H9 (cell line): ENCODE results near the gene AP1B1. TPM values are rescaled to one million over a fixed set of nuclear protein-coding genes. Genes with fewer than 3 reads are reported as not detected.
"Not testable (repeated sequence)": the region's sequence is repeated elsewhere in the genome, so short reads cannot be mapped to it uniquely, and the experiment has no call there.

Experiments
- DNase-seq: peaks from one replicate; pipeline ENCODE4 v3.0.0-alpha.2; 2017
- H2AFZ ChIP-seq: one replicate; pipeline ENCODE4 v1.6.1; 2013; ENCODE audit warnings: mild to moderate bottlenecking, low read length, control low read depth, moderate library complexity
- H2AK5ac ChIP-seq: 2 replicates; pipeline ENCODE4 v1.6.1; 2013; ENCODE audit warnings: low read length, control low read depth, mixed read lengths; ENCODE audit not compliant: insufficient read length
- H2BK120ac ChIP-seq: one replicate; pipeline ENCODE4 v1.6.1; 2013; ENCODE audit warnings: low read depth, mild to moderate bottlenecking, low read length, control low read depth, inconsistent platforms; ENCODE audit not compliant: poor library complexity, severe bottlenecking
- H2BK12ac ChIP-seq: 2 replicates; pipeline ENCODE4 v1.6.1; 2013; ENCODE audit warnings: low read length, control low read depth, mixed read lengths, low read depth; ENCODE audit not compliant: insufficient read length
- H2BK15ac ChIP-seq: 2 replicates; pipeline ENCODE4 v1.6.1; 2013; ENCODE audit warnings: low read depth, low read length, control low read depth
- H2BK20ac ChIP-seq: one replicate; pipeline ENCODE4 v1.6.1; 2013; ENCODE audit warnings: low read depth, mild to moderate bottlenecking, low read length, control low read depth, inconsistent platforms; ENCODE audit not compliant: poor library complexity, severe bottlenecking
- H2BK5ac ChIP-seq: 2 replicates; pipeline ENCODE4 v1.6.1; 2013; ENCODE audit warnings: low read length, control low read depth, mixed read lengths; ENCODE audit not compliant: insufficient read length
- H3K14ac ChIP-seq: 2 replicates; pipeline ENCODE4 v1.6.1; 2013; ENCODE audit warnings: low read length, control low read depth; ENCODE audit not compliant: insufficient read depth
- H3K18ac ChIP-seq: 2 replicates; pipeline ENCODE4 v1.6.1; 2013; ENCODE audit warnings: low read depth, mild to moderate bottlenecking, mixed read lengths, low read length, control low read depth; ENCODE audit not compliant: insufficient read length
- H3K23ac ChIP-seq: 2 replicates; pipeline ENCODE4 v1.6.1; 2013; ENCODE audit warnings: low read length, control low read depth, mixed read lengths, low read depth; ENCODE audit not compliant: insufficient read length
- H3K23me2 ChIP-seq: 2 replicates; pipeline ENCODE4 v1.6.1; 2013; ENCODE audit warnings: low read depth, mild to moderate bottlenecking, mixed read lengths, low read length, control low read depth; ENCODE audit not compliant: insufficient read length, poor library complexity, severe bottlenecking
- H3K27ac ChIP-seq: 2 replicates; pipeline ENCODE4 v1.5.1; 2013; ENCODE audit warnings: low read length, control low read depth, mixed read lengths, low read depth; ENCODE audit not compliant: insufficient read length
- H3K27me3 ChIP-seq: 2 replicates; pipeline ENCODE4 v1.6.1; 2013; ENCODE audit warnings: low read length, control low read depth, inconsistent platforms; ENCODE audit not compliant: insufficient read depth
- H3K4ac ChIP-seq: 2 replicates; pipeline ENCODE4 v1.6.1; 2013; ENCODE audit warnings: low read depth, mild to moderate bottlenecking, control low read depth, inconsistent platforms, low read length, moderate library complexity
- H3K4me1 ChIP-seq: 2 replicates; pipeline ENCODE4 v1.6.1; 2013; ENCODE audit warnings: low read length, control low read depth, inconsistent platforms; ENCODE audit not compliant: insufficient read depth
- H3K4me2 ChIP-seq: 2 replicates; pipeline ENCODE4 v1.6.1; 2013; ENCODE audit warnings: low read length, control low read depth, mixed read lengths; ENCODE audit not compliant: insufficient read length, insufficient read depth
- H3K56ac ChIP-seq: 2 replicates; pipeline ENCODE4 v1.6.1; 2013; ENCODE audit warnings: low read depth, mild to moderate bottlenecking, mixed read lengths, low read length, control low read depth; ENCODE audit not compliant: insufficient read length
- H3K79me1 ChIP-seq: 2 replicates; pipeline ENCODE4 v1.6.1; 2013; ENCODE audit warnings: low read depth, mild to moderate bottlenecking, moderate library complexity, low read length, control low read depth, inconsistent platforms; ENCODE audit not compliant: insufficient read depth, poor library complexity, severe bottlenecking
- H3K79me2 ChIP-seq: 2 replicates; pipeline ENCODE4 v1.6.1; 2013; ENCODE audit warnings: low read length, control low read depth, inconsistent platforms; ENCODE audit not compliant: insufficient read depth
- H3K9ac ChIP-seq: 2 replicates; pipeline ENCODE4 v1.6.1; 2013; ENCODE audit warnings: low read length, control low read depth, mixed read lengths; ENCODE audit not compliant: insufficient read length; ENCODE audit errors: extremely low read depth
- H3K9me3 ChIP-seq: one replicate; pipeline ENCODE4 v1.6.1; 2013; ENCODE audit warnings: low read depth, low read length, inconsistent platforms; ENCODE audit not compliant: control insufficient read depth
- H3T11ph ChIP-seq: one replicate; pipeline ENCODE4 v1.6.1; 2013; ENCODE audit warnings: mild to moderate bottlenecking, low read length, control low read depth, inconsistent platforms
- H4K20me1 ChIP-seq: one replicate; pipeline ENCODE4 v1.6.1; 2013; ENCODE audit not compliant: control insufficient read depth, insufficient read length, insufficient read depth
- H4K5ac ChIP-seq: 2 replicates; pipeline ENCODE4 v1.6.1; 2013; ENCODE audit warnings: low read depth, mild to moderate bottlenecking, mixed read lengths, low read length, control low read depth; ENCODE audit not compliant: insufficient read length
- H4K8ac ChIP-seq: replicated peaks from 2 replicates; pipeline ENCODE4 v1.6.1; 2013; ENCODE audit warnings: low read length, control low read depth, mixed read lengths, low read depth; ENCODE audit not compliant: insufficient read length
- H4K91ac ChIP-seq: 2 replicates; pipeline ENCODE4 v1.6.1; 2013; ENCODE audit warnings: low read depth, mild to moderate bottlenecking, moderate library complexity, mixed read lengths, low read length, control low read depth; ENCODE audit not compliant: insufficient read length
- H3K27ac Mint-ChIP-seq, 3 experiments: 2 replicates in 2 of 3; 3 replicates in 1 of 3; pipeline ENCODE4 v1.8.0; 2020 to 2021; ENCODE audit warnings: mixed read lengths in 3 of 3, mild to moderate bottlenecking in 1 of 3, moderate library complexity in 1 of 3
- H3K27me3 Mint-ChIP-seq: 2 replicates; pipeline ENCODE4 v1.8.0; 2021; ENCODE audit warnings: low read depth, mild to moderate bottlenecking, moderate library complexity, mixed read lengths
- H3K36me3 Mint-ChIP-seq, 3 experiments: 2 replicates in 2 of 3; 3 replicates in 1 of 3; pipeline ENCODE4 v1.8.0; 2020 to 2021; ENCODE audit warnings: low read depth in 3 of 3, mixed read lengths in 3 of 3; ENCODE audit not compliant: insufficient read depth in 1 of 3
- H3K4me1 Mint-ChIP-seq, 2 experiments: 2 replicates each; pipeline ENCODE4 v1.8.0; 2020; ENCODE audit warnings: mixed read lengths in 2 of 2
- H3K4me3 Mint-ChIP-seq, 2 experiments: 2 replicates in 1 of 2; 3 replicates in 1 of 2; pipeline ENCODE4 v1.8.0; 2020 to 2021; ENCODE audit warnings: mild to moderate bottlenecking in 2 of 2, mixed read lengths in 2 of 2, moderate library complexity in 1 of 2
- H3K9me3 Mint-ChIP-seq, 2 experiments: 2 replicates in 1 of 2; 3 replicates in 1 of 2; pipeline ENCODE4 v1.8.0; 2020; ENCODE audit warnings: mild to moderate bottlenecking in 2 of 2, mixed read lengths in 2 of 2, moderate library complexity in 1 of 2
- CTCF ChIP-seq: fragments of 200-600 bp; sonication (generic); conservative IDR thresholded peaks from 3 replicates; pipeline ENCODE4 v1.8.0; 2021; ENCODE audit warnings: antibody characterized with exemption, mild to moderate bottlenecking
- WGBS: extraction: QIAGEN DNeasy Blood & Tissue Kit; methylation state at CpG from one replicate; pipeline ENCODE4 v1.1.7; 2013; ENCODE audit warnings: missing lambda C conversion rate, low lambda C conversion rate, mixed read lengths; ENCODE audit not compliant: insufficient read length; ENCODE audit errors: extremely low coverage; 5-methylcytosine and 5-hydroxymethylcytosine counted together
- total RNA-seq: library from RNA; stranded (reverse); gene quantifications from 2 replicates; pipeline ENCODE4 v1.2.1, GENCODE V29; 2021

AP1B1 gene
- total RNA-seq, 1 experiment from 2014 or later = 64.0 TPM

- H3K9me3 ChIP-seq = no peaks in the 10 kb centered on the region
- no peaks in the 10 kb centered on the region for H3K27me3 ChIP-seq
- no peak overlapping the region for H3K4ac ChIP-seq
- H3K4me2 ChIP-seq = no peak overlapping the region
- no CpG with 5 or more reads among the region's 4 CpGs for WGBS
- no peaks in the 10 kb centered on the region for H3K4me1 ChIP-seq
- H3K36me3 Mint-ChIP-seq = peaks cover 7 to 25% (median 8%) of the 10 kb centered on the region in 3 experiments; a peak in 5 of 7 replicates
- H4K91ac ChIP-seq = no peak overlapping the region
- H2BK5ac ChIP-seq = no peak overlapping the region
- no peak overlapping the region for H3K56ac ChIP-seq
- H2BK15ac ChIP-seq = no peak overlapping the region
- no peak overlapping the region for H3K23ac ChIP-seq
- H3T11ph ChIP-seq = no peak overlapping the region
- no peak for DNase-seq
- H3K27ac ChIP-seq = no peak overlapping the region
- H2BK120ac ChIP-seq = no peak overlapping the region
- no peak overlapping the region for H2AFZ ChIP-seq
- H3K27ac Mint-ChIP-seq = peak overlapping the region in 2 of 3 experiments; percentile 21 to 55; a peak in 3 of 7 replicates
- H3K4me3 Mint-ChIP-seq = no peak overlapping the region
- peaks cover 8 to 10% of the 10 kb centered on the region in 2 experiments for H3K4me1 Mint-ChIP-seq
- no peak overlapping the region for H2AK5ac ChIP-seq
- no peak overlapping the region for H2BK20ac ChIP-seq
- no peaks in the 10 kb centered on the region for H3K23me2 ChIP-seq
- no peaks in the 10 kb centered on the region for H3K9me3 Mint-ChIP-seq
- peak overlapping the region; percentile 59 for H2BK12ac ChIP-seq
- H3K18ac ChIP-seq = no peak overlapping the region
- no peaks in the 10 kb centered on the region for H3K27me3 Mint-ChIP-seq
- no peak overlapping the region for H4K8ac ChIP-seq
- H3K14ac ChIP-seq = 0 out of 2 replicates have a peak overlapping the region, but pooled peaks have one; percentile 46
- no peak for TF ChIP-seq CTCF
- no peaks in the 10 kb centered on the region for H3K79me1 ChIP-seq
- H4K5ac ChIP-seq = peak overlapping the region; percentile 69
- no peak overlapping the region for H3K9ac ChIP-seq
- H3K79me2 ChIP-seq = no peaks in the 10 kb centered on the region
- H4K20me1 ChIP-seq = peaks cover 2% of the 10 kb centered on the region
Measured at GRCh38 chr22:29375398-29376076, 12.8 kb downstream of the AP1B1 start.

GRCh38 chr22:29374806-29375205 is 13.6 kb downstream of the AP1B1 start:
- H4K5ac ChIP-seq, H3K23me2 ChIP-seq, H3K4me3 Mint-ChIP-seq, H3T11ph ChIP-seq, H2BK12ac ChIP-seq, H3K9me3 ChIP-seq, H3K9me3 Mint-ChIP-seq, H3K79me1 ChIP-seq, H3K27ac ChIP-seq, DNase-seq, H3K56ac ChIP-seq, H4K20me1 ChIP-seq, H3K4me1 ChIP-seq, H4K91ac ChIP-seq, H3K9ac ChIP-seq, H2BK5ac ChIP-seq, H3K14ac ChIP-seq, H3K27me3 Mint-ChIP-seq, H2AFZ ChIP-seq, H3K23ac ChIP-seq, H4K8ac ChIP-seq, H2AK5ac ChIP-seq, H2BK15ac ChIP-seq, H2BK20ac ChIP-seq, H3K4me2 ChIP-seq, H2BK120ac ChIP-seq, H3K79me2 ChIP-seq, H3K27ac Mint-ChIP-seq, H3K27me3 ChIP-seq, H3K18ac ChIP-seq, H3K4ac ChIP-seq: not testable (repeated sequence)
- H3K4me1 Mint-ChIP-seq = peaks cover 15 to 17% of the 10 kb centered on the region in 2 experiments
- peaks cover 7 to 25% (median 8%) of the 10 kb centered on the region in 3 experiments; a peak in 5 of 7 replicates for H3K36me3 Mint-ChIP-seq
- WGBS = no CpG with 5 or more reads among the region's 7 CpGs
